Esophagus muscularis mucosa (tissue), 4 donors: ENCODE data around the gene PMCH. TPM values are rescaled to one million over a fixed set of nuclear protein-coding genes. Genes with fewer than 3 reads are reported as not detected.
"Not testable (repeated sequence)": the region's sequence is repeated elsewhere in the genome, so short reads cannot be mapped to it uniquely, and the experiment has no call there.

Source experiments
- DNase-seq: peaks from one replicate; pipeline ENCODE4 v3.0.0-alpha.2; 2017; ENCODE audit errors: extremely low spot score
- H3K27ac ChIP-seq, 4 donors: fragments of 200-600 bp; sonication (generic); replicated peaks in 1 of 4; 1 replicate in 3 of 4; 2 replicates in 1 of 4; pipeline ENCODE4 v1.5.1; 2016 to 2019; ENCODE audit warnings: mild to moderate bottlenecking in 1 of 4
- H3K27me3 ChIP-seq, 4 donors: fragments of 200-600 bp; sonication (generic); one replicate each; pipeline versions ENCODE4 v1.5.1 to v1.6.0; 2016 to 2019
- H3K36me3 ChIP-seq, 4 donors: fragments of 200-600 bp; sonication (generic); one replicate each; pipeline ENCODE4 v1.5.1; 2016 to 2019
- H3K4me1 ChIP-seq, 4 donors: fragments of 200-600 bp; sonication (generic); one replicate each; pipeline ENCODE4 v1.5.1; 2016 to 2019
- H3K4me3 ChIP-seq, 4 donors: fragments of 200-600 bp; sonication (generic); 1 replicate in 2 of 4; 2 replicates in 2 of 4; pipeline ENCODE4 v1.5.1; 2016 to 2019; ENCODE audit warnings: mild to moderate bottlenecking in 4 of 4, moderate library complexity in 1 of 4
- H3K9me3 ChIP-seq, 4 donors: fragments of 200-600 bp; sonication (generic); 1 replicate in 3 of 4; 2 replicates in 1 of 4; pipeline ENCODE4 v1.5.1; 2016 to 2019
- CTCF ChIP-seq, 3 experiments: fragments of 200-600 bp in 2 of 3; fragments of 450-650 bp in 1 of 3; sonication (generic) in 2 of 3; IDR thresholded peaks; one replicate each; pipeline ENCODE4 v1.5.1; 2017 to 2019; ENCODE audit warnings: antibody characterized with exemption in 3 of 3, mild to moderate bottlenecking in 2 of 3, moderate library complexity in 1 of 3
- EP300 ChIP-seq: sonication (generic); formaldehyde crosslinking; IDR thresholded peaks from one replicate; pipeline ENCODE4 v1.6.1; 2017; ENCODE audit warnings: antibody characterized with exemption
- POLR2A ChIP-seq: fragments of 450-650 bp; IDR thresholded peaks from one replicate; pipeline ENCODE4 v1.6.1; 2017; ENCODE audit warnings: antibody characterized with exemption, moderate library complexity, mild to moderate bottlenecking, low read depth
- POLR2AphosphoS5 ChIP-seq, 2 donors: sonication (generic); formaldehyde crosslinking; IDR thresholded peaks; one replicate each; pipeline ENCODE4 v1.6.1; 2017; ENCODE audit warnings: antibody characterized with exemption in 2 of 2
- WGBS: methylation state at CpG from one replicate; pipeline ENCODE4 v1.1.5; 2018; 5-methylcytosine and 5-hydroxymethylcytosine counted together
- intact Hi-C: fragments of 100-400 bp; cut with DNase I; formaldehyde crosslinking; loops from one replicate; pipeline ENCODE4 v1.15.1; 2023
- total RNA-seq, 4 donors: library from RNA; depleted of rRNA; stranded (reverse); fragments of >200 nt; gene quantifications; one replicate each; pipeline versions ENCODE4 v1.1.0 to v1.2.1, GENCODE V29; 2016

The PMCH gene
- total RNA-seq, result not detected

DNA sequence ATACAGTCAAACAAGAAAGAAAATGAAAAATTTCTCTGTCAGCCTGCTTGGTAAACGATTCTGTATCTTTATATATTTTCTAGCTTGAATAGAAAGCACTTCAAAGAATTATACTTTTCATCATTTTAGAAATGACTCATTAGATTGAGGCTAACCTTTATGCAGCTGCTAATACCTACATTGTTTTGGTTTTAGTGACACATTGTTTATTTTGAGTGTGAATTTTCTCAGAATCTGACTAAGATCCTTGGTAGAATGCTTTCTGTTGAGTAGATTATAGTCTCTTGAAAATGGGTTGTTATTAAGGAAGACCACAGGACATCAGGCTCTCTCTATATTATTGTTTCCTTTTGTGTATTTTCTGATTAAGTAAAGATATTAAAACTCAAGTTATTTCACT lies at the start of gene PMCH:
Gene PMCH, minus strand, starts transcription at position 45 of the 400 bp plus-strand sequence. CDS start 63 bp downstream, outside the sequence.
- Histone ChIP-seq H3K27me3 (no peaks in the 10 kb centered on the region), H3K4me1 (no peaks in the 10 kb centered on the region), H3K4me3 (no peak within 1 kb of the TSS), H3K9me3 (no peaks in the 10 kb centered on the region), H3K36me3 (no peaks in the 10 kb centered on the region), H3K27ac (no peak within 1 kb of the TSS)
- intact Hi-C loops, result no loop called here
- TF ChIP-seq POLR2AphosphoS5 (IDR thresholded peaks at IDR 0.05) (no peak), POLR2A (no peak), EP300 (no peak), CTCF (IDR thresholded peaks at IDR 0.05) (no peak)
- DNase-seq, result no peak
- 29% methylated on average over 1 of the region's 1 CpG for WGBS

- DNase-seq, H3K27ac ChIP-seq, H3K36me3 ChIP-seq, H3K27me3 ChIP-seq, H3K9me3 ChIP-seq, H3K4me3 ChIP-seq, intact Hi-C loops, H3K4me1 ChIP-seq: not testable (repeated sequence)
- 97% methylated on average over 2 of the region's 2 CpGs for WGBS
Measured at GRCh38 chr12:102240859-102241258, 43.2 kb upstream of the PMCH start.

- Histone ChIP-seq H3K4me3 (no peak overlapping the region), H3K36me3 (no peaks in the 10 kb centered on the region), H3K27me3 (no peaks in the 10 kb centered on the region), H3K27ac (no peak overlapping the region), H3K9me3 (no peaks in the 10 kb centered on the region), H3K4me1 (no peaks in the 10 kb centered on the region)
- DNase-seq, result no peak
- WGBS, result 94% methylated on average over 2 of the region's 2 CpGs
- TF ChIP-seq CTCF (IDR thresholded peaks at IDR 0.05) (no peak), POLR2A (no peak), EP300 (no peak), POLR2AphosphoS5 (IDR thresholded peaks at IDR 0.05) (no peak)
- intact Hi-C loops, result no loop called here
Measured at GRCh38 chr12:102234599-102234998, 37.0 kb upstream of the PMCH start.

DNA sequence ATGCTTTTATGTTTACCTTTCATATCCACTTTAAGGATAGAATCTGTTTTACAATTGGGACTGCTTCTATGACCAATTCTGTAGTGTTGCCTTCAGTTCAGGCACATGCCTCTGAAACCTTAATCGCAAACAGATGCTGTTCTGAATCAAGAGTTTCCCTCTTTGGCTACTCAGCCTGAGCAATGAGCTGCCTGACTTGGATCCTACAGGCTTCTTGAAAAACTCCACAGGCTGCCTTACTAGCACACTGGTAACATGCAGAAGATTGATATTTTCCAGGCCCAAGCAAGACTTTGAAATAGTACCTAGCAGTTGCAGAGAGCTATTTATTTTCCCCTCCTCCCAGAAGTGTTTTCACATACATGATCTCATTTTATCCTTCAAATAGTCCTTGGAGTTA lies 34.8 kb upstream of the PMCH start:
- Histone ChIP-seq H3K27me3 (no peaks in the 10 kb centered on the region), H3K27ac (no peak overlapping the region), H3K9me3 (no peaks in the 10 kb centered on the region), H3K4me1 (no peaks in the 10 kb centered on the region), H3K36me3 (no peaks in the 10 kb centered on the region), H3K4me3 (no peak overlapping the region)
- TF ChIP-seq CTCF (IDR thresholded peaks at IDR 0.05), result no peak
- TF ChIP-seq EP300, result no peak
- TF ChIP-seq POLR2A, result no peak
- no peak for TF ChIP-seq POLR2AphosphoS5 (IDR thresholded peaks at IDR 0.05)
- no peak for DNase-seq
- WGBS, result 40% methylated on average over 1 of the region's 1 CpG
- intact Hi-C loops, result no loop called here

- no peak for DNase-seq
- intact Hi-C loops, result no loop called here
- H3K27me3 ChIP-seq, result no peaks in the 10 kb centered on the region
- no peaks in the 10 kb centered on the region for H3K36me3 ChIP-seq
- H3K4me3 ChIP-seq, result no peak overlapping the region
- H3K9me3 ChIP-seq, result no peaks in the 10 kb centered on the region
- no peak overlapping the region for H3K27ac ChIP-seq
- no peak for TF ChIP-seq CTCF (IDR thresholded peaks at IDR 0.05)
- no peak for TF ChIP-seq POLR2AphosphoS5 (IDR thresholded peaks at IDR 0.05)
- no peak for TF ChIP-seq POLR2A
- TF ChIP-seq EP300, result no peak
- H3K4me1 ChIP-seq, result no peaks in the 10 kb centered on the region
Measured at GRCh38 chr12:102232036-102232435, 34.4 kb upstream of the PMCH start.
